Activated CD8-positive, alpha-beta memory T cell treated with anti-CD3 and anti-CD28 coated beads, Interleukin-2, amount 50 U/mL, for 48 hours (primary cell): Measurements from ENCODE around the gene SLC16A11.
"Not testable (repeated sequence)": the region's sequence is repeated elsewhere in the genome, so short reads cannot be mapped to it uniquely, and the experiment has no call there.

Source experiments
- DNase-seq: peaks from one replicate; pipeline ENCODE4 v3.0.0-alpha.2; 2020

Gene SLC16A11

GRCh38 chr17:7043497-7044198 is at the start of gene SLC16A11:
Gene SLC16A11 (minus strand): TSS chr17:7044092. CDS start chr17:7043513, 579 bp downstream.
- peak; percentile 70 for DNase-seq

- DNase-seq = not testable (repeated sequence)
Measured at GRCh38 chr17:7091311-7092005, 47.6 kb upstream of the SLC16A11 start.

GRCh38 chr17:7089570-7089969 is 45.7 kb upstream of the SLC16A11 start:
- DNase-seq = not testable (repeated sequence)

- not testable (repeated sequence) for DNase-seq
Measured at GRCh38 chr17:7088442-7088841, 44.5 kb upstream of the SLC16A11 start.

- no peak for DNase-seq
Measured at GRCh38 chr17:7084088-7084487, 40.2 kb upstream of the SLC16A11 start.

- no peak for DNase-seq
Measured at GRCh38 chr17:7083592-7083991, 39.7 kb upstream of the SLC16A11 start.

GRCh38 chr17:7081341-7082062 is 37.6 kb upstream of the SLC16A11 start:
- DNase-seq = no peak

GRCh38 chr17:7080456-7081041 is 36.7 kb upstream of the SLC16A11 start:
- DNase-seq = no peak

GRCh38 chr17:7079581-7080455 is 35.9 kb upstream of the SLC16A11 start, which contains the start of gene CLEC10A:
Gene CLEC10A (minus strand): TSS chr17:7080251. CDS start chr17:7078812, 1,439 bp downstream.
- DNase-seq = no peak

GRCh38 chr17:7078711-7079110 is 34.8 kb upstream of the SLC16A11 start:
- no peak for DNase-seq

- no peak for DNase-seq
Measured at GRCh38 chr17:7077911-7078546, 34.1 kb upstream of the SLC16A11 start.

GRCh38 chr17:7074931-7075330 is 31.0 kb upstream of the SLC16A11 start:
- no peak for DNase-seq

- DNase-seq = no peak
Measured at GRCh38 chr17:7072406-7072805, 28.5 kb upstream of the SLC16A11 start.

GRCh38 chr17:7070712-7071111 is 26.8 kb upstream of the SLC16A11 start:
- DNase-seq = no peak

- DNase-seq = no peak
Measured at GRCh38 chr17:7068268-7068667, 24.4 kb upstream of the SLC16A11 start.

- DNase-seq = no peak
Measured at GRCh38 chr17:7067198-7067597, 23.3 kb upstream of the SLC16A11 start.

- DNase-seq = no peak
Measured at GRCh38 chr17:7064261-7064660, 20.4 kb upstream of the SLC16A11 start.

GRCh38 chr17:7063518-7064094 is 19.7 kb upstream of the SLC16A11 start:
- DNase-seq = no peak

GRCh38 chr17:7060165-7060891 is 16.4 kb upstream of the SLC16A11 start:
- peak; percentile 69 for DNase-seq

- DNase-seq = no peak
Measured at GRCh38 chr17:7058831-7059447, 15.0 kb upstream of the SLC16A11 start.
